Uterus (tissue), 2 donors: ENCODE measurements around the gene RPS6KC1.

ENCODE experiments used
- CTCF ChIP-seq, 4 experiments: fragments of 200-600 bp in 2 of 4; fragments of 450-650 bp in 2 of 4; sonication (generic) in 2 of 4; IDR thresholded peaks; one replicate each; pipeline ENCODE4 v1.5.1; 2016 to 2019; ENCODE audit warnings: antibody characterized with exemption in 4 of 4, mild to moderate bottlenecking in 2 of 4, moderate library complexity in 1 of 4
- POLR2A ChIP-seq, 2 donors: fragments of 450-650 bp; IDR thresholded peaks; one replicate each; pipeline ENCODE4 v1.6.1; 2016; ENCODE audit warnings: antibody characterized with exemption in 2 of 2, mild to moderate bottlenecking in 1 of 2, moderate library complexity in 1 of 2

- TF ChIP-seq CTCF (IDR thresholded peaks at IDR 0.05) = no peak
- no peak for TF ChIP-seq POLR2A (IDR thresholded peaks at IDR 0.05)
Measured at GRCh38 chr1:213065800-213066199, 14.8 kb downstream of the RPS6KC1 start.
